Fibroblast of lung (primary cell): ENCODE data around the gene HNMT. TPM values are rescaled to one million over a fixed set of nuclear protein-coding genes. Genes with fewer than 3 reads are reported as not detected.

Source experiments
- DNase-seq, 2 donors: peaks; one replicate each; pipeline versions ENCODE4 v3.0.0 to v3.0.0-alpha.2; 2010; ENCODE audit warnings: low read depth in 2 of 2
- H2AFZ ChIP-seq: 2 replicates; pipeline ENCODE4 v1.5.1; 2012; ENCODE audit warnings: low read length, control low read depth, inconsistent platforms
- H3K27ac ChIP-seq: 2 replicates; pipeline ENCODE4 v1.5.1; 2011; ENCODE audit warnings: low read length, control low read depth; ENCODE audit not compliant: insufficient read depth
- H3K27me3 ChIP-seq: 2 replicates; pipeline ENCODE4 v1.5.1; 2011; ENCODE audit warnings: mild to moderate bottlenecking, low read length; ENCODE audit not compliant: control insufficient read depth, insufficient read depth
- H3K36me3 ChIP-seq: 2 replicates; pipeline ENCODE4 v1.5.1; 2011; ENCODE audit warnings: low read length; ENCODE audit not compliant: control insufficient read depth, insufficient read depth
- H3K4me1 ChIP-seq: 2 replicates; pipeline ENCODE4 v1.5.1; 2011; ENCODE audit warnings: low read length; ENCODE audit not compliant: control insufficient read depth, insufficient read depth; ENCODE audit errors: extremely low read depth
- H3K4me2 ChIP-seq: 2 replicates; pipeline ENCODE4 v1.5.1; 2011; ENCODE audit warnings: low read length, control low read depth; ENCODE audit not compliant: insufficient read depth; ENCODE audit errors: extremely low read depth
- H3K4me3 ChIP-seq, 4 experiments: fragments of 200-600 bp in 1 of 4; sonication (generic) in 1 of 4; replicated peaks in 1 of 4; 2 replicates each; pipeline ENCODE4 v1.5.1; 2011 to 2016; ENCODE audit warnings: low read length in 4 of 4, low read depth in 3 of 4, mild to moderate bottlenecking in 3 of 4, control low read depth in 2 of 4, inconsistent platforms in 1 of 4, mixed read lengths in 1 of 4; ENCODE audit not compliant: insufficient read depth in 1 of 4; ENCODE audit errors: control extremely low read depth in 1 of 4
- H3K79me2 ChIP-seq: 2 replicates; pipeline ENCODE4 v1.5.1; 2012; ENCODE audit warnings: mild to moderate bottlenecking, low read length, inconsistent platforms; ENCODE audit not compliant: control insufficient read depth, insufficient read depth
- H3K9ac ChIP-seq: 2 replicates; pipeline ENCODE4 v1.5.1; 2011; ENCODE audit warnings: mild to moderate bottlenecking, low read length, control low read depth; ENCODE audit not compliant: insufficient read depth
- H3K9me3 ChIP-seq: 2 replicates; pipeline ENCODE4 v1.5.1; 2012; ENCODE audit warnings: low read depth, low read length; ENCODE audit not compliant: control insufficient read depth, insufficient read depth
- H4K20me1 ChIP-seq: 2 replicates; pipeline ENCODE4 v1.5.1; 2011; ENCODE audit warnings: low read length; ENCODE audit not compliant: control insufficient read depth, insufficient read depth; ENCODE audit errors: extremely low read depth
- EZH2 ChIP-seq: IDR thresholded peaks from 2 replicates; pipeline ENCODE4 v1.5.1; 2012; ENCODE audit warnings: low read length, control low read depth, mild to moderate bottlenecking; ENCODE audit errors: missing control alignments
- polyA plus RNA-seq, 2 donors: library from polyadenylated mRNA; depleted of rRNA in 1 of 2; stranded (reverse) in 1 of 2; unstranded in 1 of 2; fragments of >200 nt; gene quantifications; 2 replicates each; pipeline ENCODE4 v1.2.1, GENCODE V29; 2011 to 2012; ENCODE audit warnings: missing spikeins in 1 of 2
- total RNA-seq: library from RNA; depleted of rRNA; stranded (reverse); fragments of >200 nt; gene quantifications from 2 replicates; pipeline ENCODE4 v1.2.1, GENCODE V29; 2014
- TF ChIP-seq, protein P1 (sequence below), 2 donors: IDR thresholded peaks in 1 of 2; conservative IDR thresholded peaks in 1 of 2; 1 replicate in 1 of 2; 2 replicates in 1 of 2; pipeline ENCODE4 v1.5.1; 2011 to 2012; ENCODE audit warnings: low read length in 2 of 2, control low read depth in 1 of 2, inconsistent platforms in 1 of 2, low read depth in 1 of 2, mild to moderate bottlenecking in 1 of 2

Gene HNMT
- total and polyA plus RNA-seq, 2 donors (not counting 1 experiment from before 2014, with no cell fraction given): 45.9 to 163 TPM

DNA sequence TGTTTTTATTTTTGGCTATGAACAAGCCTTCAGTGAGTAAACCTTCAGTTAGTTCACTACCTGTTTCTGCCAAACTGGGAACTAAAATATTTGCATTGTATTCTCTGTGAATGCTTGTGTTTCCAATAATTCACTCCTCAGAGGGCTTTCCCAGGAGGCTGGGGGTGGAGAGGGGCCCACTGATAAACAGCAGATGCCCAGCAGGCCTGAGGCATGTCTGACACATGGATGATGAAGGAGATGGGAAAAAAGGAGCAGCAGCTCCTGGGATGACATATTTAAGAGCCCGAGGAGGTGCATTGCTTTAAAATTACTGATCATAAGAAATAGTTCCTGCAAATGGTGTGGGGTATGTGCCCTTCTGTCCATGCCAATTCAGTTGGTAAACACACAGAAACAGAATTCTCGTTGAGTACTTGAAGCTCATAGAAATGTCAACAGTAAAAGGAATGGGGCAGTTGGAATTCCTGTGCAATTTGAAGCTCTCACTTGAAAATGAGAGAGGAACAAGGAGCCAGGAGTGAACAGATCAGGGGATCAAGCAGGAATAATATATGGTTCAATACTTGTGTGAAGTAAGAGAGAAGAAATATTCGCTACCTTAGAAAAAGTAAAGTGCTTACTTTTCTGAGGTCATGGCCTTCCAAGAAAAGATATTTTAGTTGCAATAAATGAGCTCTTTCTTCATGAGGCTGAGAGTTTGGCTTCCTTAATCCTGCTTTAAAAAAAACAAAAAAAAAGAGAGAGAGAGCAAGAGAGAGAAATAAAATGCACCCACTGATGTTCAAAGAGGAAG lies 22.0 kb upstream of the HNMT start:
- Histone ChIP-seq H3K36me3 (no peaks in the 10 kb centered on the region), H3K9ac (no peak overlapping the region), H3K9me3 (no peaks in the 10 kb centered on the region), H3K27me3 (no peaks in the 10 kb centered on the region), H3K4me2 (no peak overlapping the region), H2AFZ (no peak overlapping the region), H3K79me2 (no peaks in the 10 kb centered on the region), H3K4me3 (no peak overlapping the region), H3K4me1 (no peaks in the 10 kb centered on the region), H4K20me1 (no peaks in the 10 kb centered on the region), H3K27ac (no peak overlapping the region)
- no peak for TF ChIP-seq EZH2
- TF ChIP-seq, protein P1, sequence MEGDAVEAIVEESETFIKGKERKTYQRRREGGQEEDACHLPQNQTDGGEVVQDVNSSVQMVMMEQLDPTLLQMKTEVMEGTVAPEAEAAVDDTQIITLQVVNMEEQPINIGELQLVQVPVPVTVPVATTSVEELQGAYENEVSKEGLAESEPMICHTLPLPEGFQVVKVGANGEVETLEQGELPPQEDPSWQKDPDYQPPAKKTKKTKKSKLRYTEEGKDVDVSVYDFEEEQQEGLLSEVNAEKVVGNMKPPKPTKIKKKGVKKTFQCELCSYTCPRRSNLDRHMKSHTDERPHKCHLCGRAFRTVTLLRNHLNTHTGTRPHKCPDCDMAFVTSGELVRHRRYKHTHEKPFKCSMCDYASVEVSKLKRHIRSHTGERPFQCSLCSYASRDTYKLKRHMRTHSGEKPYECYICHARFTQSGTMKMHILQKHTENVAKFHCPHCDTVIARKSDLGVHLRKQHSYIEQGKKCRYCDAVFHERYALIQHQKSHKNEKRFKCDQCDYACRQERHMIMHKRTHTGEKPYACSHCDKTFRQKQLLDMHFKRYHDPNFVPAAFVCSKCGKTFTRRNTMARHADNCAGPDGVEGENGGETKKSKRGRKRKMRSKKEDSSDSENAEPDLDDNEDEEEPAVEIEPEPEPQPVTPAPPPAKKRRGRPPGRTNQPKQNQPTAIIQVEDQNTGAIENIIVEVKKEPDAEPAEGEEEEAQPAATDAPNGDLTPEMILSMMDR (conservative IDR thresholded peaks at IDR 0.05 in 1 of 2, IDR thresholded peaks at IDR 0.05 in 1 of 2; ENCODE audit: low read depth in 1 of 2, low read length in 2 of 2): no peak
- no peak for DNase-seq

- Histone ChIP-seq H3K4me3 (no peak overlapping the region), H3K79me2 (no peaks in the 10 kb centered on the region), H3K9ac (no peak overlapping the region), H4K20me1 (no peaks in the 10 kb centered on the region), H3K27me3 (no peaks in the 10 kb centered on the region), H2AFZ (no peak overlapping the region), H3K27ac (no peak overlapping the region), H3K4me1 (no peaks in the 10 kb centered on the region), H3K4me2 (no peak overlapping the region), H3K36me3 (no peaks in the 10 kb centered on the region), H3K9me3 (no peaks in the 10 kb centered on the region)
- DNase-seq: no peak
- TF ChIP-seq, protein P1 (conservative IDR thresholded peaks at IDR 0.05 in 1 of 2, IDR thresholded peaks at IDR 0.05 in 1 of 2; ENCODE audit: low read depth in 1 of 2, low read length in 2 of 2): no peak
- TF ChIP-seq EZH2: no peak
Measured at GRCh38 chr2:137942833-137943677, 21.2 kb upstream of the HNMT start.

DNA sequence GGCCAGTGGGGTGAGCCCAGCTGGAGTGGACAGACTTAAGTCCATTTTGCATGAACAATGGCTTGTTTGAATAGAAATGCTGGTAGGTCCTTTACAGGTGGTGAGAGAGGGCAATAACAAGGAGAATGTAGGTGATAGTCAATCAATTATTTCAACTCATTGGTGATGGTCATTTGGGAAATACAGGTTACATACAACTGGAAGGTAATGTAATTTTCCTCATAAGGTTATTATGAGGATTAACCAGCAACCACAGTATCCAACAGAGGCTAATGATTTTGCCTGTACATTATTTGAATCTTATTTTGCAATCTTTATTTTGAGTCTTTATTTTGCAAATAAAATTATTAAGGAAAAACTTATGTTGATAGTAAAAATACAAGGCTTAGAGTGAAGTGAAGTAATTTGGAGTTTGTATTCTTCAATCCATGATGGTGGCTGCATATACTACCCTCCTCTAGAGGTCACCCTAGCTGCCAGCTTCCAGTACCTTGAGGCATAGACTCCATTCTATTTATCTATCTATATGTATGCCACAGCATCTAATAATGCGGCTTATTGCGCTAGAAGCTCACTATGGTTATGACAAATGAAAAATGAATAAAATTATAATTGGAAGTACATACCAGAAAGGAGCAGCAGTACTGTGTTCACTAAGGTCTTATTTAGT lies 20.5 kb upstream of the HNMT start:
- Histone ChIP-seq H3K9me3 (no peaks in the 10 kb centered on the region), H2AFZ (no peak overlapping the region), H3K79me2 (no peaks in the 10 kb centered on the region), H3K4me2 (no peak overlapping the region), H3K27me3 (no peaks in the 10 kb centered on the region), H3K4me3 (no peak overlapping the region), H3K4me1 (no peaks in the 10 kb centered on the region), H3K36me3 (no peaks in the 10 kb centered on the region), H4K20me1 (no peaks in the 10 kb centered on the region), H3K27ac (no peak overlapping the region), H3K9ac (no peak overlapping the region)
- no peak for DNase-seq
- no peak for TF ChIP-seq EZH2
- TF ChIP-seq, protein P1 (conservative IDR thresholded peaks at IDR 0.05 in 1 of 2, IDR thresholded peaks at IDR 0.05 in 1 of 2; ENCODE audit: low read depth in 1 of 2, low read length in 2 of 2): no peak
